HL-60 (cell line): ENCODE data around the gene CSGALNACT2.

ENCODE experiments used
- DNase-seq, 2 experiments: peaks; one replicate each; pipeline ENCODE4 v3.0.0-alpha.2; 2010 to 2020; ENCODE audit warnings: low read depth in 1 of 2, low spot score in 1 of 2
- H3K27ac ChIP-seq: fragments of 250-450 bp; sonication (Bioruptor Pico); replicated peaks from 2 replicates; pipeline ENCODE4 v1.5.1; 2020; ENCODE audit warnings: mild to moderate bottlenecking, moderate library complexity
- H3K27me3 ChIP-seq: fragments of 250-450 bp; sonication (Bioruptor Pico); 2 replicates; pipeline ENCODE4 v1.5.1; 2021; ENCODE audit warnings: mild to moderate bottlenecking, moderate library complexity; ENCODE audit not compliant: insufficient read depth, poor library complexity, severe bottlenecking
- H3K4me3 ChIP-seq: replicated peaks from 2 replicates; pipeline ENCODE4 v1.5.1; 2011; ENCODE audit warnings: mild to moderate bottlenecking, control low read depth, low read length; ENCODE audit not compliant: insufficient read depth
- CTCF ChIP-seq: IDR thresholded peaks from one replicate; pipeline ENCODE4 v1.5.1; 2011; ENCODE audit warnings: low read length, control low read depth, inconsistent platforms; ENCODE audit not compliant: insufficient read depth
- GABPA ChIP-seq: IDR thresholded peaks from 2 replicates; pipeline ENCODE4 v1.6.1; 2012; ENCODE audit warnings: low read depth
- POLR2AphosphoS5 ChIP-seq: IDR thresholded peaks from 2 replicates; pipeline ENCODE4 v1.6.1; 2012; ENCODE audit warnings: low read depth
- REST ChIP-seq: IDR thresholded peaks from 2 replicates; pipeline ENCODE4 v1.6.1; 2012; ENCODE audit warnings: low read depth; ENCODE audit not compliant: insufficient replicate concordance
- SPI1 ChIP-seq: IDR thresholded peaks from 2 replicates; pipeline ENCODE4 v1.6.1; 2012; ENCODE audit warnings: low read depth, mild to moderate bottlenecking, borderline replicate concordance

Gene CSGALNACT2

GRCh38 chr10:43113201-43114087 lies 24.8 kb upstream of the CSGALNACT2 start:
- Histone ChIP-seq H3K27ac (no peak overlapping the region), H3K4me3 (no peak overlapping the region), H3K27me3 (no peaks in the 10 kb centered on the region)
- TF ChIP-seq GABPA = no peak
- TF ChIP-seq SPI1 = no peak
- TF ChIP-seq REST = no peak
- no peak for TF ChIP-seq POLR2AphosphoS5
- TF ChIP-seq CTCF = no peak
- no peak for DNase-seq

GRCh38 chr10:43114088-43114742 lies 24.0 kb upstream of the CSGALNACT2 start:
- H3K27ac ChIP-seq = no peak overlapping the region
- H3K4me3 ChIP-seq = no peak overlapping the region
- DNase-seq = no peak
- TF ChIP-seq POLR2AphosphoS5 (no peak), SPI1 (no peak), GABPA (no peak), CTCF (no peak)
- no peaks in the 10 kb centered on the region for H3K27me3 ChIP-seq

GRCh38 chr10:43114743-43115611 lies 23.3 kb upstream of the CSGALNACT2 start:
- Histone ChIP-seq H3K27ac (no peak overlapping the region), H3K4me3 (no peak overlapping the region), H3K27me3 (no peaks in the 10 kb centered on the region)
- TF ChIP-seq POLR2AphosphoS5 = no peak
- no peak for TF ChIP-seq REST
- TF ChIP-seq GABPA = no peak
- no peak for TF ChIP-seq SPI1
- no peak for DNase-seq
